HepG2 (cell line): ENCODE data around the gene LCLAT1. TPM values are rescaled to one million over a fixed set of nuclear protein-coding genes. Genes with fewer than 3 reads are reported as not detected.

Experiments used
- ATF2 ChIP-seq: sonication (generic); formaldehyde crosslinking; IDR thresholded peaks from 2 replicates; pipeline ENCODE4 v1.4.0; 2020; ENCODE audit warnings: missing genetic modification reagents
- BCL6 ChIP-seq: IDR thresholded peaks from 2 replicates; pipeline ENCODE4 v1.6.1; 2016; ENCODE audit warnings: missing genetic modification reagents, missing compliant biosample characterization
- CC2D1A ChIP-seq: sonication (generic); formaldehyde crosslinking; IDR thresholded peaks from 2 replicates; pipeline ENCODE4 v1.8.1; 2023; ENCODE audit warnings: mild to moderate bottlenecking, missing genetic modification reagents
- DMAP1 ChIP-seq: IDR thresholded peaks from 2 replicates; pipeline ENCODE4 v1.6.1; 2016
- GABPA ChIP-seq, 2 experiments: IDR thresholded peaks; 2 replicates each; pipeline ENCODE4 v1.6.1; 2011 to 2016; ENCODE audit warnings: low read depth in 2 of 2, low read length in 1 of 2, missing biosample characterization in 1 of 2, missing genetic modification characterization in 1 of 2
- GMEB2 ChIP-seq: IDR thresholded peaks from 2 replicates; pipeline ENCODE4 v1.6.1; 2016; ENCODE audit warnings: missing biosample characterization, missing genetic modification reagents, low read depth
- PHF21A ChIP-seq: sonication (generic); formaldehyde crosslinking; IDR thresholded peaks from 2 replicates; pipeline ENCODE4 v1.5.0; 2020; ENCODE audit warnings: mild to moderate bottlenecking, missing genetic modification reagents
- PRMT3 ChIP-seq: sonication (generic); formaldehyde crosslinking; IDR thresholded peaks from 2 replicates; pipeline ENCODE4 v1.8.1; 2022; ENCODE audit warnings: low read depth, mild to moderate bottlenecking, moderate library complexity, missing genetic modification reagents, borderline replicate concordance
- REPIN1 ChIP-seq: sonication (generic); formaldehyde crosslinking; IDR thresholded peaks from 2 replicates; pipeline ENCODE4 v1.8.0; 2022; ENCODE audit warnings: missing genetic modification reagents, low read depth, mild to moderate bottlenecking, borderline replicate concordance
- RNF219 ChIP-seq: sonication (generic); formaldehyde crosslinking; IDR thresholded peaks from 2 replicates; pipeline ENCODE4 v1.5.0; 2020; ENCODE audit warnings: mild to moderate bottlenecking, missing genetic modification reagents
- SIN3B ChIP-seq: fragments of 150-350 bp; IDR thresholded peaks from 2 replicates; pipeline ENCODE4 v1.6.1; 2014; ENCODE audit warnings: low read length
- ZNF20 ChIP-seq: sonication (generic); formaldehyde crosslinking; IDR thresholded peaks from 2 replicates; pipeline ENCODE4 v1.4.0; 2020; ENCODE audit warnings: mild to moderate bottlenecking, moderate library complexity, missing genetic modification reagents
- ZNF333 ChIP-seq: sonication (generic); formaldehyde crosslinking; IDR thresholded peaks from 2 replicates; pipeline ENCODE4 v1.4.0; 2020; ENCODE audit warnings: mild to moderate bottlenecking, missing genetic modification reagents, borderline replicate concordance
- ZNF343 ChIP-seq: sonication (generic); formaldehyde crosslinking; IDR thresholded peaks from 2 replicates; pipeline ENCODE4 v1.4.0; 2020; ENCODE audit warnings: mild to moderate bottlenecking, missing genetic modification reagents
- ZNF460 ChIP-seq: sonication (generic); formaldehyde crosslinking; IDR thresholded peaks from 2 replicates; pipeline ENCODE4 v1.5.1; 2020; ENCODE audit warnings: missing genetic modification reagents, mild to moderate bottlenecking, borderline replicate concordance
- ZNF496 ChIP-seq: sonication (generic); formaldehyde crosslinking; IDR thresholded peaks from 2 replicates; pipeline ENCODE4 v1.8.1; 2023; ENCODE audit warnings: mild to moderate bottlenecking, moderate library complexity, missing genetic modification reagents; ENCODE audit not compliant: insufficient replicate concordance
- ZNF563 ChIP-seq: sonication (generic); formaldehyde crosslinking; IDR thresholded peaks from 2 replicates; pipeline ENCODE4 v1.8.0; 2022; ENCODE audit warnings: mild to moderate bottlenecking, moderate library complexity, missing genetic modification reagents
- ZNF614 ChIP-seq: IDR thresholded peaks from 2 replicates; pipeline ENCODE4 v1.6.1; 2018; ENCODE audit warnings: missing biosample characterization, missing genetic modification reagents, inconsistent platforms, borderline replicate concordance
- ZNF672 ChIP-seq: sonication (generic); formaldehyde crosslinking; IDR thresholded peaks from 2 replicates; pipeline ENCODE4 v1.8.1; 2022; ENCODE audit warnings: missing genetic modification reagents
- ZNF790 ChIP-seq: sonication (generic); formaldehyde crosslinking; IDR thresholded peaks from 2 replicates; pipeline ENCODE4 v1.8.0; 2022; ENCODE audit warnings: missing genetic modification reagents, mild to moderate bottlenecking, borderline replicate concordance
- ZNF83 ChIP-seq: sonication (generic); formaldehyde crosslinking; IDR thresholded peaks from 2 replicates; pipeline ENCODE4 v1.4.0; 2020; ENCODE audit warnings: missing genetic modification reagents, mild to moderate bottlenecking, borderline replicate concordance
- ZNF850 ChIP-seq: sonication (generic); formaldehyde crosslinking; conservative IDR thresholded peaks from 2 replicates; pipeline ENCODE4 v1.9.0; 2021; ENCODE audit warnings: mild to moderate bottlenecking, missing genetic modification reagents
- ZSCAN5A ChIP-seq: sonication (generic); formaldehyde crosslinking; IDR thresholded peaks from 2 replicates; pipeline ENCODE4 v1.8.0; 2022; ENCODE audit warnings: mild to moderate bottlenecking, missing genetic modification reagents, borderline replicate concordance
- polyA plus RNA-seq, 8 experiments: library from polyadenylated mRNA; depleted of rRNA in 3 of 8; stranded (reverse) in 7 of 8; unstranded in 1 of 8; fragments of >200 nt; fragmentation: Illumina TruSeq in 4 of 8; extraction: Trizol in 4 of 8; gene quantifications; 2 replicates each; pipeline versions ENCODE4 v1.2.1 to v1.2.3, GENCODE V29; 2011 to 2016; ENCODE audit warnings: low read depth in 4 of 8, missing spikeins in 1 of 8, mixed read lengths in 1 of 8; ENCODE audit not compliant: insufficient read depth in 1 of 8
- total RNA-seq, 5 experiments: library from RNA; depleted of rRNA; stranded (reverse); fragments of >200 nt; fragmentation: Illumina TruSeq; extraction: Trizol; gene quantifications; 2 replicates each; pipeline ENCODE4 v1.2.3, GENCODE V29; 2016; ENCODE audit warnings: low read depth in 1 of 5

LCLAT1 gene
- total and polyA plus RNA-seq, 2 of the 13 experiments (the other 11 are each of a cell fraction or from before 2014, with no cell fraction given), result 18.0 to 28.0 TPM

GRCh38 chr2:30447149-30448045 is at the start of gene LCLAT1 (continued):
- TF ChIP-seq PRMT3 (CRISPR knock-in tag) (peak; percentile 82; the same call in 1 of the 2 replicates), DMAP1 (CRISPR knock-in tag) (peak; percentile 88), GMEB2 (CRISPR knock-in tag) (peak; percentile 85), ZNF460 (no peak; the same call in 1 of the 2 replicates), ZNF83 (CRISPR knock-in tag) (peak; percentile 97), ZNF496 (CRISPR knock-in tag) (peak; percentile 42), RNF219 (CRISPR knock-in tag) (peak; percentile 95), REPIN1 (CRISPR knock-in tag) (no peak), ATF2 (CRISPR knock-in tag) (no peak; the same call in 1 of the 2 replicates), ZNF20 (CRISPR knock-in tag) (peak; percentile 96), ZNF563 (CRISPR knock-in tag) (peak; percentile 98), PHF21A (CRISPR knock-in tag) (no peak; the same call in 1 of the 2 replicates), CC2D1A (CRISPR knock-in tag) (peak; percentile 74; the same call in 1 of the 2 replicates), ZNF790 (CRISPR knock-in tag) (peak; percentile 95), ZNF333 (peak; percentile 90), BCL6 (CRISPR knock-in tag) (peak; percentile 53), ZNF672 (no peak), ZSCAN5A (CRISPR knock-in tag) (peak; percentile 72; the same call in 1 of the 2 replicates), ZNF343 (peak; percentile 99), ZNF850 (no peak), GABPA (IDR thresholded peaks at IDR 0.05; ENCODE audit: low read depth, low read length) (no peak), GABPA (CRISPR knock-in tag; IDR thresholded peaks at IDR 0.05; ENCODE audit: low read depth) (no peak), ZNF614 (peak; percentile 82), SIN3B (no peak)
